Measurements from ENCODE around the gene DAAM2.

- TF ChIP-seq CTCF (IDR thresholded peaks at IDR 0.05) (no peak), POLR2A (IDR thresholded peaks at IDR 0.05) (peak in 1 of 2 donors; percentile 46)
These were observed 142.1 kb downstream of the DAAM2 start, which contains the start of gene MOCS1 for GRCh38 chr6:39934131-39934757.

Measured in vagina (tissue), 2 donors.